Prostate gland (tissue), 2 donors: ENCODE results near the gene FHIT.

ENCODE experiments used
- POLR2AphosphoS5 ChIP-seq: sonication (generic); formaldehyde crosslinking; IDR thresholded peaks from one replicate; pipeline ENCODE4 v1.6.1; 2017; ENCODE audit warnings: antibody characterized with exemption
- TF ChIP-seq, protein P1 (sequence below), 4 experiments: fragments of 200-600 bp in 2 of 4; fragments of 450-650 bp in 2 of 4; sonication (generic) in 2 of 4; IDR thresholded peaks; 1 replicate in 3 of 4; 2 replicates in 1 of 4; pipeline ENCODE4 v1.5.1; 2016 to 2019; ENCODE audit warnings: antibody characterized with exemption in 4 of 4, mild to moderate bottlenecking in 2 of 4, moderate library complexity in 2 of 4

DNA sequence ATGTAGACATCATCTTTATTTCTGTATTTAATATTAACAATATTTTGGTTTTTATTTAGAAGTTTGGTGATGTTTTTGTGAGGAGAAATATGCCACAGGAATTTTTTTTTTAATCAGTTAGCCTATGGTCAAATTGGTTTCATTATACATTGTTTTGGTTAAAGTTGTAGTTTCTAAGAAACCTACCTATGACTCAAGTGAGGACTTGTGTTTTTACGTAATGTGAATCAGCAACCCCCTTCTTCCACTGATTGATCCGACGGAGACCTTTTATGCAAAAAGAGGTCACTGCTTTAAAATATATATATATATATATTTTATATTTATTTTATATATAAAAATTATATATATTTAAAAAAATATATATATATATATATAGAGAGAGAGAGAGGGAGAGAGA is 698.1 kb downstream of the FHIT start:
- TF ChIP-seq, protein P1, sequence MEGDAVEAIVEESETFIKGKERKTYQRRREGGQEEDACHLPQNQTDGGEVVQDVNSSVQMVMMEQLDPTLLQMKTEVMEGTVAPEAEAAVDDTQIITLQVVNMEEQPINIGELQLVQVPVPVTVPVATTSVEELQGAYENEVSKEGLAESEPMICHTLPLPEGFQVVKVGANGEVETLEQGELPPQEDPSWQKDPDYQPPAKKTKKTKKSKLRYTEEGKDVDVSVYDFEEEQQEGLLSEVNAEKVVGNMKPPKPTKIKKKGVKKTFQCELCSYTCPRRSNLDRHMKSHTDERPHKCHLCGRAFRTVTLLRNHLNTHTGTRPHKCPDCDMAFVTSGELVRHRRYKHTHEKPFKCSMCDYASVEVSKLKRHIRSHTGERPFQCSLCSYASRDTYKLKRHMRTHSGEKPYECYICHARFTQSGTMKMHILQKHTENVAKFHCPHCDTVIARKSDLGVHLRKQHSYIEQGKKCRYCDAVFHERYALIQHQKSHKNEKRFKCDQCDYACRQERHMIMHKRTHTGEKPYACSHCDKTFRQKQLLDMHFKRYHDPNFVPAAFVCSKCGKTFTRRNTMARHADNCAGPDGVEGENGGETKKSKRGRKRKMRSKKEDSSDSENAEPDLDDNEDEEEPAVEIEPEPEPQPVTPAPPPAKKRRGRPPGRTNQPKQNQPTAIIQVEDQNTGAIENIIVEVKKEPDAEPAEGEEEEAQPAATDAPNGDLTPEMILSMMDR (IDR thresholded peaks at IDR 0.05), result no peak
- TF ChIP-seq POLR2AphosphoS5, result no peak
